ENCODE data around the gene SEMA3F.

The SEMA3F gene

DNA sequence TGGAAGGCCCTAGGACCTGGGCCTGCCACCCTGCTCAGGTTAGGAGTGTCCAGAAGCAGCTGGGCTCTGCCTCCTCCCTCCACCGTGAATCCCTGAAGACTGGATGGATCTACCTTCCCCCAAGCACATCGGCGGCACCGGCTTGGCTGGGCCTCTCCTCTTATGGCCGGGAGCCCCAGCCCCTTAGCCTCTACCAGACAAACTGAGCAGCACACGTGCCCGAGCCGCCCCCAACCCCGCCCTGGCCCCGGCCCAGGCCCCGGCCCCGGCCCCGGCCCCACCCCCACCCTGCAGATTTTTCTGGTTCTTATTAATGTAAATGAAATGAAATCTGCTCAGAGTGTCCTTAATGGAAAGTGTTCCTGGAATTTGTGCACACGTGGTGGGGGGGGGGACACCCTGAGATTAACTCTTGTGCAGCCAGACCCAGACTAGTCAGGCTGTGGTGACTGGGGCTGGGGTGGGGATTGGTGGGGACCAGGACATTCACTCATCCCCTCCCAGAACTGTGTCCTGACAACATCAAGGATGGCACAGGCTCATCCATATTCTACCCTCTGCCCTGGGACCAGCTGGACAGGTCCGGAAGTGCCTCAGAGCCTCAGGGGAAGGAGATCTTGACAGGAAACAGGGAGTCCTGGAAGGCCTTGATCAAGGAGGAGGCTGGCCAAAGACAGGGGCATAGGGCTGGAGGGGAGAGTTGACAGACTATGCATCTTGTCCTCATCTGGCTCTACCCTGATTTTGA is 30.9 kb upstream of the SEMA3F start:
- Mint-ChIP-seq H3K27me3 (ENCODE audit: low read depth) (no peaks in the 10 kb centered on the region), H3K36me3 (ENCODE audit: low read depth) (peaks cover 11% of the 10 kb centered on the region), H3K4me3 (peak overlapping the region in 2 of 3 experiments; percentile 23 to 50), H3K4me1 (peaks cover 54% of the 10 kb centered on the region), H3K9me3 (no peaks in the 10 kb centered on the region), H3K27ac (peak overlapping the region; percentile 74 to 92 (median 81))
- TF ChIP-seq, protein P1, sequence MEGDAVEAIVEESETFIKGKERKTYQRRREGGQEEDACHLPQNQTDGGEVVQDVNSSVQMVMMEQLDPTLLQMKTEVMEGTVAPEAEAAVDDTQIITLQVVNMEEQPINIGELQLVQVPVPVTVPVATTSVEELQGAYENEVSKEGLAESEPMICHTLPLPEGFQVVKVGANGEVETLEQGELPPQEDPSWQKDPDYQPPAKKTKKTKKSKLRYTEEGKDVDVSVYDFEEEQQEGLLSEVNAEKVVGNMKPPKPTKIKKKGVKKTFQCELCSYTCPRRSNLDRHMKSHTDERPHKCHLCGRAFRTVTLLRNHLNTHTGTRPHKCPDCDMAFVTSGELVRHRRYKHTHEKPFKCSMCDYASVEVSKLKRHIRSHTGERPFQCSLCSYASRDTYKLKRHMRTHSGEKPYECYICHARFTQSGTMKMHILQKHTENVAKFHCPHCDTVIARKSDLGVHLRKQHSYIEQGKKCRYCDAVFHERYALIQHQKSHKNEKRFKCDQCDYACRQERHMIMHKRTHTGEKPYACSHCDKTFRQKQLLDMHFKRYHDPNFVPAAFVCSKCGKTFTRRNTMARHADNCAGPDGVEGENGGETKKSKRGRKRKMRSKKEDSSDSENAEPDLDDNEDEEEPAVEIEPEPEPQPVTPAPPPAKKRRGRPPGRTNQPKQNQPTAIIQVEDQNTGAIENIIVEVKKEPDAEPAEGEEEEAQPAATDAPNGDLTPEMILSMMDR (IDR thresholded peaks at IDR 0.05; ENCODE audit: unreplicated experiment in 3 of 3): no peak

DNA sequence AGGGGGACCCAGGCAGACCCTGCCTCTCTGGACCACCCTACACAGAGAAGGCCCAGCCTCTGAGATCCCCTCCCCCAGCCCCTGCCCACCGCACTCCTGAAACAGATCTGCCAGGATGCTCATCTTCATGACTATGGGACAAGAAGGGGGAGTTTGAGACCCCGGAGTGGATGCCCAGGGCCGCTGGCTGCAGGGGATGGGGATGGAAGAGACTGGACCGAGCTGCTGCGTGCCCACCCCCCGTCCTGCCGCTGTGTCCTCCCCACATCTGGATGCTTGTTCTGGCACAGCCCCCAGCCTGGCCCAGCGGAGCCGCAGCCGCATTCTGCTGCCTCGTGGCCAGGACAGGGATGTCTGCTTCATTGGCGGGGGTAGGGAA is 30.3 kb upstream of the SEMA3F start:
- H3K36me3 Mint-ChIP-seq (ENCODE audit: low read depth): peaks cover 10% of the 10 kb centered on the region
- H3K4me3 Mint-ChIP-seq: peak overlapping the region in 1 of 3 experiments; percentile 50
- TF ChIP-seq, protein P1 (IDR thresholded peaks at IDR 0.05; ENCODE audit: unreplicated experiment in 3 of 3): no peak
- peak overlapping the region; percentile 74 to 92 (median 81) for H3K27ac Mint-ChIP-seq
- no peaks in the 10 kb centered on the region for H3K9me3 Mint-ChIP-seq
- H3K4me1 Mint-ChIP-seq: peaks cover 54% of the 10 kb centered on the region
- H3K27me3 Mint-ChIP-seq (ENCODE audit: low read depth): no peaks in the 10 kb centered on the region

DNA sequence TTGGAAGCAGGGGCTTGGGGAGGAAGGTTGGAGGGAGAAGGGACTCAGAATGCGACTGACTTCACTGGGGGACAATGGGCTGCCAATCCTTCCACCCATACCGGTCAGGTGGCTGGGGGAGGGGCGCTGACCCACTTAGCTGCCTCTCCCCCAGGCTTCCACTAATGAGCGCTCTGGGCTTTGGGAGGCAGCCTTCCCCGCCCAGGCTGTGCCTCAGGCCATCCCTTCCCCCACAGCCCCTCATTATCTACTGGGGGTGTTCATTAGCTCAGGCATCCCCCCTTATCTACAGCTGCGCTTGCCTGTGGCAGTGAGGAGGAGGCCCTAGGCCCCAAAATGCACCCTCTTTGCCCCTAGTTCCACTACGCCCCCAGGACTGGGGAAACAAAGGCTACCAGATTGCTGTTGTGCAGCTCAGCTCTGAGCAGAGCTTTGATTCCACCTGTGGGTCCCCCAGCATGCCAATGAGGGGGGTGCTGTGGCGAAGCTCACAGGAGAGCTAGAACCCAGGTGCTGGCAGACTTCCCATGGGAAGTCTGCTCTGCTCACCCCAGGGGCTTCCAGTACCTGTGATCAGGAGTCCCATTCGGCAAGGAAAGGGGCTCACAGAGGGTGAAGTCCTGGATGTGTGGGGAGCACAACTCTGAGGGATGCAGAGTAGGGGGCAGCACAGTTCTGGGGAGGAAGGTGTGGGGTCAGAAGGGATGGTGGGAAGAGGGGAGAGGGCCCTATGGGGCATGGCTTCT is 29.4 kb upstream of the SEMA3F start:
- H3K4me1 Mint-ChIP-seq: peaks cover 54% of the 10 kb centered on the region
- H3K9me3 Mint-ChIP-seq: no peaks in the 10 kb centered on the region
- peak overlapping the region; percentile 93 to 96 (median 96) for H3K27ac Mint-ChIP-seq
- H3K36me3 Mint-ChIP-seq (ENCODE audit: low read depth): peaks cover 4% of the 10 kb centered on the region
- no peaks in the 10 kb centered on the region for H3K27me3 Mint-ChIP-seq (ENCODE audit: low read depth)
- peak overlapping the region; percentile 27 to 65 (median 56) for H3K4me3 Mint-ChIP-seq
- TF ChIP-seq, protein P1 (IDR thresholded peaks at IDR 0.05; ENCODE audit: unreplicated experiment in 3 of 3): no peak

DNA sequence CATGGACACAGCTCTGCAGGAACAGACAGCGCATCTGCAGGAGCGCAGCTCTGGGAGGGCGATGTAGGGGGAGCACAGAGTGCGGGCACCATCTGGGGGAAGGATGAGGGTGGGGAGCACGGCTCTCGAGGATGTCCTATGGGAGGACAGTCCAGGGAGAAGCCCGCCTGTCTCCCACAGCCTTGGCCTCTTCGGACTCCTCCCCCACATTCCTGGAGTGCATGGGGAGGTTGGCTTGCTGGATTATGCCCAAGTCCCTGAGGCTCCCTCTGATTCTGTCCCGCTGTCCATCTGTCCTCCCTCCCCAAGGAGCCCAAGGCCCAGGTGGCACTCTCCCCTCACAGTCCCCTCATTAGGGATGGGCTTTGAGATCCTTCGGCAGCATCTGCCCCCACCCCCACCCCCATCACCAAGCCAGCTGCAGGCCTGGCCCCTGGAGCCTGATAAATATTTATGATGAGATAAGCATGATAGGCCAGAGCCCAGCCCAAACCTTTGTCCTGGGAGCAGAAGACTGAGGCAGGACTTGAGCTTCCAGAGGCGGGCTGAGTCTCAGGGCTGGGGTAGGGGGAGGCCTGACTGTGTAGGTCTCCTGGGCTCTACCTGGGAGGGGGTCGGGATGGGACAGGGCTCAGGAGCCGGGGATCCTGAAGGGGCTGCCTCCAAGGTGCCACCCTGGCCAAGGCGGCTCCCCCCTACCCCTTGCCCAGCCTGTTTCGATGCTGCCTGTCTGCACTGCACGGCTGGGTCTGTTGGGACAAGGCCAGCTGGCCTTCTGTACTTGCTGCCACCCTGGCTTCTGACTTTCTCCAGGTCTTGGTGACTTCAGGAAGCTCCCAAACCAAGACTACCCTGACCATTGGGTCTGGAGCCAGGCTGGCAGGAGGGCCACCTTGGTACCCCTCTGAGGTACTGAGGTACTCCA is 28.6 kb upstream of the SEMA3F start:
- H3K4me3 Mint-ChIP-seq: peak overlapping the region; percentile 27 to 56 (median 29)
- H3K36me3 Mint-ChIP-seq (ENCODE audit: low read depth): no peaks in the 10 kb centered on the region
- TF ChIP-seq, protein P1 (IDR thresholded peaks at IDR 0.05; ENCODE audit: unreplicated experiment in 3 of 3): no peak
- no peaks in the 10 kb centered on the region for H3K9me3 Mint-ChIP-seq
- peak overlapping the region; percentile 93 to 96 (median 96) for H3K27ac Mint-ChIP-seq
- peaks cover 49% of the 10 kb centered on the region for H3K4me1 Mint-ChIP-seq
- peaks cover 5% of the 10 kb centered on the region for H3K27me3 Mint-ChIP-seq (ENCODE audit: low read depth)

DNA sequence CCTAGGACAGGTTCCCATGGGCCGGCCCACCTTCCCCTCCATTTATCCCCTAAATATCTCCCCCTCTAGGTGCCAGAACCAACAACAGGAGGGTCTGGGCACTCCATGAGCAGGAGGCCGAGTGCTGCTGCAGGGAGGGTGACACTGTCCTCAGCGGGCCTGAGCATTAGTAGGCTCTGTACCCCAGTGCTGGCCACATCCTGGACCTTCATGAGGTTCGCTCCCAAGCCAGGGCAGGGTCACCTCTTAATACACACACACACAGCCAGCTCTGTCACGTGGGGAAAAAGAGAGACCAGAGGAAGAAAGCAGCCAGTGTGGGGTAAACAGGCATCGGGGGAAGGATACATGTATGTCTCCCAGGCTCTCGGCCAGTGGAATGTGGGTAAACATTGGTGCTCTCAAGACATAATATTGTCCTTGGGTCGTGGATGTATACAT is 27.9 kb upstream of the SEMA3F start:
- Mint-ChIP-seq H3K27me3 (ENCODE audit: low read depth) (peaks cover 5% of the 10 kb centered on the region), H3K4me1 (peaks cover 43% of the 10 kb centered on the region), H3K9me3 (no peaks in the 10 kb centered on the region), H3K4me3 (no peak overlapping the region), H3K36me3 (ENCODE audit: low read depth) (no peaks in the 10 kb centered on the region), H3K27ac (peak overlapping the region; percentile 83 to 93 (median 89))
- TF ChIP-seq, protein P1 (IDR thresholded peaks at IDR 0.05; ENCODE audit: unreplicated experiment in 3 of 3): no peak

Measured in nephron (organoid).